HL-60 (cell line): ENCODE results near the gene TMEM178A.

ENCODE experiments used
- DNase-seq, 2 experiments: peaks; one replicate each; pipeline ENCODE4 v3.0.0-alpha.2; 2010 to 2020; ENCODE audit warnings: low read depth in 1 of 2, low spot score in 1 of 2
- H3K27ac ChIP-seq: fragments of 250-450 bp; sonication (Bioruptor Pico); replicated peaks from 2 replicates; pipeline ENCODE4 v1.5.1; 2020; ENCODE audit warnings: mild to moderate bottlenecking, moderate library complexity
- H3K27me3 ChIP-seq: fragments of 250-450 bp; sonication (Bioruptor Pico); 2 replicates; pipeline ENCODE4 v1.5.1; 2021; ENCODE audit warnings: mild to moderate bottlenecking, moderate library complexity; ENCODE audit not compliant: insufficient read depth, poor library complexity, severe bottlenecking
- H3K4me3 ChIP-seq: replicated peaks from 2 replicates; pipeline ENCODE4 v1.5.1; 2011; ENCODE audit warnings: mild to moderate bottlenecking, control low read depth, low read length; ENCODE audit not compliant: insufficient read depth
- CTCF ChIP-seq: IDR thresholded peaks from one replicate; pipeline ENCODE4 v1.5.1; 2011; ENCODE audit warnings: low read length, control low read depth, inconsistent platforms; ENCODE audit not compliant: insufficient read depth
- GABPA ChIP-seq: IDR thresholded peaks from 2 replicates; pipeline ENCODE4 v1.6.1; 2012; ENCODE audit warnings: low read depth
- POLR2AphosphoS5 ChIP-seq: IDR thresholded peaks from 2 replicates; pipeline ENCODE4 v1.6.1; 2012; ENCODE audit warnings: low read depth
- REST ChIP-seq: IDR thresholded peaks from 2 replicates; pipeline ENCODE4 v1.6.1; 2012; ENCODE audit warnings: low read depth; ENCODE audit not compliant: insufficient replicate concordance
- SPI1 ChIP-seq: IDR thresholded peaks from 2 replicates; pipeline ENCODE4 v1.6.1; 2012; ENCODE audit warnings: low read depth, mild to moderate bottlenecking, borderline replicate concordance

Gene TMEM178A

GRCh38 chr2:39708003-39708402 is 42.3 kb downstream of the TMEM178A start:
- Histone ChIP-seq H3K27ac (no peak overlapping the region), H3K27me3 (no peaks in the 10 kb centered on the region), H3K4me3 (no peak overlapping the region)
- no peak for DNase-seq
- no peak for TF ChIP-seq CTCF
- TF ChIP-seq GABPA: no peak
- no peak for TF ChIP-seq SPI1
- TF ChIP-seq REST: no peak
- no peak for TF ChIP-seq POLR2AphosphoS5

GRCh38 chr2:39710807-39711206 is 45.1 kb downstream of the TMEM178A start:
- Histone ChIP-seq H3K27ac (no peak overlapping the region), H3K27me3 (no peaks in the 10 kb centered on the region), H3K4me3 (no peak overlapping the region)
- DNase-seq: no peak
- TF ChIP-seq SPI1 (no peak), GABPA (no peak), CTCF (no peak)

- Histone ChIP-seq H3K27ac (no peak overlapping the region), H3K27me3 (no peaks in the 10 kb centered on the region), H3K4me3 (no peak overlapping the region)
- no peak for DNase-seq
- TF ChIP-seq POLR2AphosphoS5 (no peak), SPI1 (no peak), REST (no peak), CTCF (no peak), GABPA (no peak)
These were observed 47.2 kb downstream of the TMEM178A start for GRCh38 chr2:39712953-39713352.

- no peak for DNase-seq
- no peak overlapping the region for H3K27ac ChIP-seq
- H3K4me3 ChIP-seq: no peak overlapping the region
- TF ChIP-seq REST: no peak
- TF ChIP-seq CTCF: no peak
- no peaks in the 10 kb centered on the region for H3K27me3 ChIP-seq
These were observed 49.4 kb downstream of the TMEM178A start for GRCh38 chr2:39715095-39715494.
